ENCODE measurements around the gene WASHC1.
"Not testable (repeated sequence)": the region's sequence is repeated elsewhere in the genome, so short reads cannot be mapped to it uniquely, and the experiment has no call there.

WASHC1 gene, protein sequence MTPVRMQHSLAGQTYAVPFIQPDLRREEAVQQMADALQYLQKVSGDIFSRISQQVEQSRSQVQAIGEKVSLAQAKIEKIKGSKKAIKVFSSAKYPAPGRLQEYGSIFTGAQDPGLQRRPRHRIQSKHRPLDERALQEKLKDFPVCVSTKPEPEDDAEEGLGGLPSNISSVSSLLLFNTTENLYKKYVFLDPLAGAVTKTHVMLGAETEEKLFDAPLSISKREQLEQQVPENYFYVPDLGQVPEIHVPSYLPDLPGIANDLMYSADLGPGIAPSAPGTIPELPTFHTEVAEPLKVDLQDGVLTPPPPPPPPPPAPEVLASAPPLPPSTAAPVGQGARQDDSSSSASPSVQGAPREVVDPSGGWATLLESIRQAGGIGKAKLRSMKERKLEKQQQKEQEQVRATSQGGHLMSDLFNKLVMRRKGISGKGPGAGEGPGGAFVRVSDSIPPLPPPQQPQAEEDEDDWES

DNA sequence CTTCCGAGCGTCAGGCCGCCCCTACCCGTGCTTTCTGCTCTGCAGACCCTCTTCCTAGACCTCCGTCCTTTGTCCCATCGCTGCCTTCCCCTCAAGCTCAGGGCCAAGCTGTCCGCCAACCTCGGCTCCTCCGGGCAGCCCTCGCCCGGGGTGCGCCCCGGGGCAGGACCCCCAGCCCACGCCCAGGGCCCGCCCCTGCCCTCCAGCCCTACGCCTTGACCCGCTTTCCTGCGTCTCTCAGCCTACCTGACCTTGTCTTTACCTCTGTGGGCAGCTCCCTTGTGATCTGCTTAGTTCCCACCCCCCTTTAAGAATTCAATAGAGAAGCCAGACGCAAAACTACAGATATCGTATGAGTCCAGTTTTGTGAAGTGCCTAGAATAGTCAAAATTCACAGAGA is at the start of gene WASHC1:
TSS of gene WASHC1 (minus strand) at position 101 of the 400 bp plus-strand sequence. CDS start 4,457 bp downstream, outside the sequence.
- DNase-seq: not testable (repeated sequence)

- not testable (repeated sequence) for DNase-seq
Observed at GRCh38 chr9:78333-78732, 49.1 kb upstream of the WASHC1 start.

- not testable (repeated sequence) for DNase-seq
Observed at GRCh38 chr9:76389-76788, 47.1 kb upstream of the WASHC1 start.

DNA sequence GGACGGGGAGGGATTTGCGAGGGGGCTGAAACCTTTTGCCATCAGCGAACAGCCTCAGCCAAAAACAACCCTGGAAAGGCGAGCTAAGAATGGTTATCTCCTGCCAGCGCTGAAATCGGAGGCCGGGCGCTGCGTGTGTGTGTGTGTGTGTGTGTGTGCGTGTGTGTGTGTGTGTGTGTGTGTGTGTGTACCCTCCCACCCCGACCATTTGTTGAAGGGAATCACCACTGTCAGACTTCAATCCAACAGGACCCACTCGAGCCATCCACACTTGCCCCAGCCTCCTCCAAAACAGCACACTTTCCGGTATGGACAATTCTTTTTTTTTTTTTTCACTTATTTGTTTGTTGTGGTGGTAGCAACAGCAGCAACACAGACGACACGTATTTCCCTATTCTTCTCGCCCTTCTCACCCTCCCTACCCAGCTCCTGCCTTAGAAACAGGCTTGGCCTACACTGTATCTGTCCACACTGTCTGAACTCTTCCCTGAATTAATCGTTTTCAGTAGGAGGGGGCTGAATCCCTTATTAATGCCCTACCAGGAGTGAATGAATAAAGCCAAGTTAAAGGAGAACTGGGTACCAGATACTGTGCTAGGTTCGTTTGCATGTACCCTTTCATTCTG is 44.8 kb upstream of the WASHC1 start:
- DNase-seq: not testable (repeated sequence)

- not testable (repeated sequence) for DNase-seq
Observed at GRCh38 chr9:73076-73899, 44.0 kb upstream of the WASHC1 start.

GRCh38 chr9:63031-63629 is 33.9 kb upstream of the WASHC1 start:
- DNase-seq: not testable (repeated sequence)

- DNase-seq: not testable (repeated sequence)
Observed at GRCh38 chr9:52678-53077, 23.4 kb upstream of the WASHC1 start.

DNA sequence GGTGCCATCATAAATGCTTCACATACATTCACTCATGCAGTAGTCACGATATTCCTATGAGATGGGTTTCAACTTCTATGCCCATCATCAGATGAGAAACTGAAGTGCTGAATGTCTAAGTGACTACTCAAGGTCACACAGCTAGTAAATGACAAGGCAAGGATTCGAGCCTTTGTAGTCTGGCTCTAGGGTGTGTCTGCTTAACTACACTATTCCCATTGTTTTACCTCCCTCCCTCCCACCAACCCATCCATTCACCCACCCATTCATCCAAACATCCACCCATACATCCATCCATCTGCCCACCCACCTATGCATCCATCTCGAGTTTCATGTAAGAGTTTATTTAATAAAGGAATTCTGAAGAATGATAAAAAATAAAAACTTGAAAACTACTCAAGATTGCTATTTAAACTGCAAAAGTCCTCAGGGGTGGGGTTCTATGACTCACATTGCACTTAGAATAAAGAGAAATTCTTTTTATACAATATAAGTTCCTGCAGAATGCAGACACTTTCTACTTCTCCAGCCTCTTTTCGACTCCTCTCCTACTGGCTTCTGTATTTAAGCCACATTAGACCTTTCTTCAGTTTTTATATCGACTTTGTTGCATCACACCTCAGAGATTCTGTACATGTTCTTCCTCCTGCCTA is 19.1 kb upstream of the WASHC1 start:
- DNase-seq: not testable (repeated sequence)

GRCh38 chr9:46639-47271 is 17.5 kb upstream of the WASHC1 start:
- DNase-seq: not testable (repeated sequence)

GRCh38 chr9:46164-46563 is 16.9 kb upstream of the WASHC1 start:
- DNase-seq: not testable (repeated sequence)

DNA sequence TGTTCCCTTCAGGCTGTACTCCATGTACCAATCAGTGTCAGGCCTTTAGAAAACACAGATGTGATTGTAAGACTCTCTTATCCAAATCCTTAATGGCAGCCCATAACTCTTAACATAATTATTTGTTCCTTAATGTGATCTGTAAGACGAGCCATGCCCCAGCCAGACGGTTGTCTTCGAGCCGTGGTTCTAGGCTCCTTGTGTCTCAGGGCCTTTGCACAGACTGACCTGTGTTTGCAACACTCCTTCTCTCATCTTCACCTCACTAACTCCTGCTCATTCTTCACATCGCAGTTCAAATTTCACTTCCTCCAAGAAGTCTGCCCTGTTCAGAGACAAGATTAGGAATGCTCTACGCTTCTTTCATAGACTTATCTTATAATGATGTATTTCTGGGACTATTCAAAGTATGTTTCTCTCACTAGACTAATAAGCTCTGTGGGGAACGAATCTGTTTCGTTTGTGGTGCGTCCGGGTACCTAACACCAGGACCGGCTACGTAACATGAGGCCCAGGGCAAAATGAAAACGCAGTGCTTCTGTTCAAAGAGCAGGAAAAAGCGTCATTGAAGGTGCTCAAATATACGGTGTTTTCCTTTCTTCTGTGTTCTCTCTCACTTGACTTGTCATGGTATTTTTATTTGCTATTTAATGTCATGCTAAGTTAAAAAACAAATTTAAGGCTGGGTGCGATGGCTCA is 16.1 kb upstream of the WASHC1 start:
- not testable (repeated sequence) for DNase-seq

DNA sequence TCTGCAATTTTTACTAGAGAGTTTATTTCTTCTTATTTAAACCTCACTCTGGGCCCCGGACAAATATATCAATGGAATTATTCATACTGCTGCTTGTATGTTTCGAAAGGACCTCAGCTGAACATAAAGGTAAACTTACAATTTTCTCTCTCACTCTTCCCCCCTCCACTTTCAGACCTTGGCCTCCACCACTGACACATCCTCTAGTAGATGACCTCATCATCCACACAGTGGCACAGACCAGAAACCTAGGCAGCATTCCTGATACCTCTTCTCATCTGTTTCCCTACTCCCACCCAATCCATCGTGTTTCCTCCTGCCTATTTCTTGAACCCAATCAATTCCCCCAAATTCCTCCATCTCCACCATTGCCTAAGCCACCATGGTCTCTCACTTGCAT is 15.2 kb upstream of the WASHC1 start:
- DNase-seq: not testable (repeated sequence)

DNA sequence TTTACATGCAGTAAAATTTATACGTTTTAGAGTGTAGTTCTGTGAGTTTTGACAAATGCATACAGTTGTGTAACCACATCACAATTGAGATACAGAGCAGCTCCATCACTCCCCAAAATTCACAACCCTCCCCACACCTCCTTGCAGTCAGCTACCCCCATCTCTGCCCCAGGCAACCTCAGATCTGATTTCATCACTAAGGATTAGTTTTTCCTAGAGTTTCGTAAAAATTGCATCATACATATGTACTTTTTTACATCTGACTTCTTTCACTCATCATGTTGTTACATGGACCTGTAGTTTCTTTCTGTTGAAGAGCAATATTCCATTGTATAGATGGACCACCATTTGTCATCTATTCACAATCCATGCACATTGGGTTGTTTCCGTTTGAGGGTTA is 14.4 kb upstream of the WASHC1 start:
- not testable (repeated sequence) for DNase-seq

DNA sequence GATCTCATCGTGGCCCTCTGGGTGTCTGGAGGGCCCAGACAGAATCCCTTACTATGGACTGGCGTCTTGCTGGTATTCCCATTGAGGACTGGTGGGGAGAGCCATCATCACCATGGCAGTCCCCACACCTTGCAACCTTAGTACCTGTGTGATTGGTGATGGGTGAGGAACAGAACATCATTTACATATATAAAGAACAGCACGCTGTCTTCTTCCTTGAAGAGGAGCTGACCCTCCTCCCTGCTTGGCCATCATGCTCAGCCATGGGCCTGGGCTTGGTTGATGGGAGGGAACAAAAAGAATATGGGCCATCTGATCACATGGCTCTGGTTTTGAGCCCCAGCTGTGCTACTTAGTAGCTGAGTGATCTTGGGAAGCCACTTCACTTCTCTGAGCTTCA is 13.9 kb upstream of the WASHC1 start:
- DNase-seq: not testable (repeated sequence)

- not testable (repeated sequence) for DNase-seq
Observed at GRCh38 chr9:41819-42218, 12.6 kb upstream of the WASHC1 start.

GRCh38 chr9:41261-41676 is 12.0 kb upstream of the WASHC1 start:
- not testable (repeated sequence) for DNase-seq

GRCh38 chr9:32308-32707 is 3.1 kb upstream of the WASHC1 start:
- not testable (repeated sequence) for DNase-seq

- not testable (repeated sequence) for DNase-seq
Observed at GRCh38 chr9:28775-29174, 481 bp downstream of the WASHC1 start.

GRCh38 chr9:21621-22020 is 7.6 kb downstream of the WASHC1 start:
- not testable (repeated sequence) for DNase-seq

- not testable (repeated sequence) for DNase-seq
Observed at GRCh38 chr9:16875-17274, 12.4 kb downstream of the WASHC1 start.
